Measurements from ENCODE around the gene ID4.
"Not testable (repeated sequence)": the region's sequence is repeated elsewhere in the genome, so short reads cannot be mapped to it uniquely, and the experiment has no call there.

Gene ID4

DNA sequence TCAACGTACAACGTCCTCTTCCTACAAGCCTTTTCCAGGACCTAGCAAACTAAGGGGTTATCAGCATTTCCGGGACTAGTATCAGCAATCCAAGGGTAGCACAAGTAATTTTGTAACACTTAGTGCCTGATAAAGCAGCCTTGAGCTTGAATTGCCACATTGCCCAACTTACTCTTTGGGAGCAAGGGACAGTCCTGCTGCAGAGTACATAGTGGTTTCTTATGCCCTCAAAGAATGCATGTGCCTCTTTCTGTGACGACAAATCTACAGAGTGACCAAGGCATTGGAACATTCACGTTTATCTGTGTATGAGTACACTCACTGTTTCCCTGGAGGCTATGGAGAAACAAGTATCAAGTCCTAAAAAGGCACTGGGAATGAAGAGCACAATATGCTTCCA, 3.2 kb upstream of the ID4 start:
- DNase-seq, result no peak
- no peak for ATAC-seq

DNA sequence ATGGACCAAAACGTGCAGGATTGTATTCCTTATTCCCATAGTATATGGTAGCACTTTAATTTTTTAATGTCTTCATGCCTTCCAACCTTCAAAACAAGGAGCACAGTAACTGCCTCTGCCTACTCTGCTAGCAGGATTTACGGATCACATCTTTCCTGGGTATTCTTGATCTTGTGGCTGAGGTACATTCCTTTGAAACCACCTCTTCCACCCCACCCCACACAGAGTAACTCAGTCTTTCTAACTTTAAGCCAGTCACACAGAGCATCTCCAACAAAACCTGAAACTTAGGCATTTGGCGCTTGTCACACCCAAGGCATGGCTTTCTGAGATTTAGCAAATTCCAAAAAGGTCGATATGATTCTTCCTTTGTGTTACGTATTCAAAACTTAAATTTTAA, 2.3 kb upstream of the ID4 start:
- no peak for ATAC-seq
- no peak for DNase-seq

DNA sequence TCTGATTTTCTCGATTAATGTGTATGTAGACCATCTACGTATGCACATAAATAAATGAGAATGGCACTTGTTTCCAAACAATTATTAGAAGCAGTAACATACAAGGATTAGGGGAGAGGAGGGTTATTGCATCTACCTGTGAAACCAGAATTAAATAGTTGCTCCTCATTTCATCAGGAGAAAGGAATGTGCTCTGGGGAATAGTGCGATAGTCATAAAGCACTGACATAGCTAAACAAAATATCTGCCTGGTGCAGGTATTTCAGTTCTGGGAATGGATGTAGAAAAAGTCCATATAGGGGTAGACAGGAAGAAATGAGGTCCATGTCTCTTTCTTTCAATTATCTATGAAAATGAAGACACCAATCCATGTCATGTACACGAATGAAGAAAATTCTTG, 1.6 kb upstream of the ID4 start:
- no peak for DNase-seq
- no peak for ATAC-seq

DNA sequence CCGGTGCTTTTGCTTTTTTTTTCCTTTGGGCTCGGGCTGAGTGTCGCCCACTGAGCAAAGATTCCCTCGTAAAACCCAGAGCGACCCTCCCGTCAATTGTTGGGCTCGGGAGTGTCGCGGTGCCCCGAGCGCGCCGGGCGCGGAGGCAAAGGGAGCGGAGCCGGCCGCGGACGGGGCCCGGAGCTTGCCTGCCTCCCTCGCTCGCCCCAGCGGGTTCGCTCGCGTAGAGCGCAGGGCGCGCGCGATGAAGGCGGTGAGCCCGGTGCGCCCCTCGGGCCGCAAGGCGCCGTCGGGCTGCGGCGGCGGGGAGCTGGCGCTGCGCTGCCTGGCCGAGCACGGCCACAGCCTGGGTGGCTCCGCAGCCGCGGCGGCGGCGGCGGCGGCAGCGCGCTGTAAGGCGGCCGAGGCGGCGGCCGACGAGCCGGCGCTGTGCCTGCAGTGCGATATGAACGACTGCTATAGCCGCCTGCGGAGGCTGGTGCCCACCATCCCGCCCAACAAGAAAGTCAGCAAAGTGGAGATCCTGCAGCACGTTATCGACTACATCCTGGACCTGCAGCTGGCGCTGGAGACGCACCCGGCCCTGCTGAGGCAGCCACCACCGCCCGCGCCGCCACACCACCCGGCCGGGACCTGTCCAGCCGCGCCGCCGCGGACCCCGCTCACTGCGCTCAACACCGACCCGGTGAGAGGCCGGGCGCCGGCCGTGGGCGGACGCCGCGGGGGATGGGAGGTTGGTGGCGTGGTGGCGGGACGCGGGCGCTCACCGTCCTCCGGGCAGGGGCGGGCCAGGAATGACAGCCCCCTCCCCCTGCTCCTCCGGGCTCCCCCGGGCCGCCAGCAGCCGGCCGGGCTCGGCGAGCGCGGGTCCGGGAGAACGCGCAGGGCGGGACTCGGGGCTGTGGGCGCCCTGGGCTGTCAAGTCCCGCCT, 606 bp downstream of the ID4 start:
- DNase-seq, result no peak
- no peak for ATAC-seq

DNA sequence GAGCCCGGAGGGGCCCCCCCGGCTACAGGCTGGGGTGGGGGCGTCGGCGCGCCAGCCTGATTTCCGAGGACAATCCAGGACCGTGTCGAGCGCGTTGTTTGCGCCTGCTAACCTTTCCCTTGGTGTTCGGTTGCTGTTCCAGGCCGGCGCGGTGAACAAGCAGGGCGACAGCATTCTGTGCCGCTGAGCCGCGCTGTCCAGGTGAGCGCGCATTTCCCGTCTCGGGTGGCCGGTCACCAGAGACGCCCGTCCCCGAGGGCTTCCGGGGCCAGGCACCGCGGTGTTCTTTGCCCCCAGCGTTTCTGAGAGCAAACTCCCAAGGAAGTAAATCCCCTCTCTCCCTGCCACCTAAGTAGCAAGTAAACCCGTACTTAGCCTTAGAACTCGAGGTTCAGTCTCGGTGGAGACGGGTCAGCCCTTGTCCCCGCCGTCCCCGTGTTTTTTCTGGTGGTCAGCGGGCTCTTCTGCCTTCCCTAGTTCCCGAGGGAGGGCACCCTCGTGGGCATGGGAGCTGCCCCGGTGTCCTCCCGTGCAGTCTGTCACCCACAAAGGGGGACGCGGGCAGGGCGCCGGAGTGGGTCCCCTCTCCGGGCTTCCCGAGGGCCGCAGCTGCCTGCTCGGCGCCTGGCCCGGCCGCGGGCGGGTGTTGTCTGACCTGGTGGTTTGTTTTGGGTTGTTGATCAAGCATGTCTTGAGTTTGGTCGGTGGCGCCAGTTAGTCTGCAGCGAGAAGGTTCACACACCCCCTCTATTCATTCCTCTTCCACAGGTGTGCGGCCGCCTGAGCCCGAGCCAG, 1.5 kb downstream of the ID4 start:
- DNase-seq (no peak), ATAC-seq (no peak)

DNA sequence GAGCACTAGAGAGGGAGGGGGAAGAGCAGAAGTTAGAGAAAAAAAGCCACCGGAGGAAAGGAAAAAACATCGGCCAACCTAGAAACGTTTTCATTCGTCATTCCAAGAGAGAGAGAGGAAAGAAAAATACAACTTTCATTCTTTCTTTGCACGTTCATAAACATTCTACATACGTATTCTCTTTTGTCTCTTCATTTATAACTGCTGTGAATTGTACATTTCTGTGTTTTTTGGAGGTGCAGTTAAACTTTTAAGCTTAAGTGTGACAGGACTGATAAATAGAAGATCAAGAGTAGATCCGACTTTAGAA, 2.0 kb downstream of the ID4 start:
- no peak for ATAC-seq

DNA sequence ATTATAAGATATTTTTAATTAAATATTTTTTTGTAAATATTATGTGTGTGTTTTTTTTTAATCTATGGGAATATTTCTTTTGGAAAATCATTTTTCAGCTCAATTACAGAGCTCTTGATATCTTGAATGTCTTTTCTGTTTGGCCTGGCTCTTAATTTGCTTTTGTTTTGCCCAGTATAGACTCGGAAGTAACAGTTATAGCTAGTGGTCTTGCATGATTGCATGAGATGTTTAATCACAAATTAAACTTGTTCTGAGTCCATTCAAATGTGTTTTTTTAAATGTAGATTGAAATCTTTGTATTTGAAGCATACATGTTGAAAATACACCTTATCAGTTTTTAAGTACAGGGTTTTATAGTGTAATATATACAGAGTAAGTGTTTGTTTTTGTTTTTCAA, 2.6 kb downstream of the ID4 start:
- DNase-seq (no peak), ATAC-seq (no peak)

More for the DNA sequence above, 2.0 kb downstream of the ID4 start:
- no peak for DNase-seq

DNA sequence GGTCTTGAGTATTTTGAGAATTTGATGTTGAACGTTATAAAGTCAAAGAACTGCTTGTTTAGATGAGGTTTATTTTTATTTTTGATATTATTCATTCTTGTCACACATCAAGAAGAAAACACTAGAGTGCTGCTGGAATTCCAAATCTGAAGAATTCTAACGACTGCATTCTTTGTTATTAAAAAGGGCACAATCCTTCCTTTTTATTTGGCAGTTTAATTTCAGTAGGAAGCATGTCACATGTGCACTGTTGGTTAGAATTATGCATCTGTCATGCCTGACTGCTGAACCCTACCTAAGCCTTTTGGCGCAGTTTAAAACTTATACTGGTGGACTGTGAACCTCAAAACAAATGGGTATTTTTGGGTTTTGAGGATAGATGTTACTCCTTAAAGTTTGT, 4.0 kb downstream of the ID4 start:
- DNase-seq, result no peak
- ATAC-seq, result no peak

DNA sequence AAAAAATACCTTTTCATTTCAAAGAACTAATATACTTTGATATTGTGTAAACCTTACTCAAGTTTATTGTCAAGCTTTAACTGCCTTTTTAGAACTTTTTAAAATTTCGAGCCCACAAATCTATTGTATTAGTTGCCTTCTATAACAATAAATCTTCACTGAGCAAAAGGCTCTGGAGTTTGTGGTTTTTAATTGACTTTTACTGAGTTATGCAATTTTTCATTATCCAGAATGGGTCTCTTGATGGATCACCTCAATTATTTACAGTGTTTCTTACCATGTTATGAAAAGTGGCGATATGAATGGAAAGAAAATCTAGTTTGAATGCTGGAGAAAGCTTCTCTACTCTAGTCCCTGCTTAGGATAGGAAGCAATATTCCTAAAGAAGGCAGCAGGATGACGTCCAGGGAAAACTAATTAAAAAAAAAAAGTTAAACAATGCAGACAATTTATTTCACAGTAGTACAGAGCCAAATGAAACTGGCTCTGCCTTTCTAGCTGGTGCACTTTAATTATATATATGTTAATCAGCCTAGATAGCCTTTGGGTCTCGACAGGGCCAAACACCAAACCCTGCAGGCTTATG, 5.0 kb downstream of the ID4 start:
- DNase-seq (no peak), ATAC-seq (no peak)

DNA sequence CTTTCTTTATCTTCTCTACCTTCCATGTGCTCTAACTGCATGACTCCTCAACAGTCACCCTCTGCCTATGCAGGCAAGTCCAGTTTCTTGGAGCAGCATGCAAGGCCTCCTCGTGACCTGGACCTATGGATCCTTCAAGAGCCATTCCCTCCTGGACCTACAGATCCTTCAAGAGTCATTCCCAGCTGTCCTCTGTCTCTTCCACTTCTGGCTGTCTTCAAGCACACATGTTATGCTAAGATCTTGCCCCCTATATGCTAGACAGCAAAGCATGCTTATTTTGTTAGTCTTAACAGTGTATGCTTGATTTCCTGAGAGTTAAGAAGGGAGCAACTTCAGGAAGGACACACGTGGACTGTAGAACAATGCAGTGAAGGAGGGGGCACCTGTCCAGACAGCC, 7.5 kb downstream of the ID4 start:
- ATAC-seq (no peak), DNase-seq (no peak)

DNA sequence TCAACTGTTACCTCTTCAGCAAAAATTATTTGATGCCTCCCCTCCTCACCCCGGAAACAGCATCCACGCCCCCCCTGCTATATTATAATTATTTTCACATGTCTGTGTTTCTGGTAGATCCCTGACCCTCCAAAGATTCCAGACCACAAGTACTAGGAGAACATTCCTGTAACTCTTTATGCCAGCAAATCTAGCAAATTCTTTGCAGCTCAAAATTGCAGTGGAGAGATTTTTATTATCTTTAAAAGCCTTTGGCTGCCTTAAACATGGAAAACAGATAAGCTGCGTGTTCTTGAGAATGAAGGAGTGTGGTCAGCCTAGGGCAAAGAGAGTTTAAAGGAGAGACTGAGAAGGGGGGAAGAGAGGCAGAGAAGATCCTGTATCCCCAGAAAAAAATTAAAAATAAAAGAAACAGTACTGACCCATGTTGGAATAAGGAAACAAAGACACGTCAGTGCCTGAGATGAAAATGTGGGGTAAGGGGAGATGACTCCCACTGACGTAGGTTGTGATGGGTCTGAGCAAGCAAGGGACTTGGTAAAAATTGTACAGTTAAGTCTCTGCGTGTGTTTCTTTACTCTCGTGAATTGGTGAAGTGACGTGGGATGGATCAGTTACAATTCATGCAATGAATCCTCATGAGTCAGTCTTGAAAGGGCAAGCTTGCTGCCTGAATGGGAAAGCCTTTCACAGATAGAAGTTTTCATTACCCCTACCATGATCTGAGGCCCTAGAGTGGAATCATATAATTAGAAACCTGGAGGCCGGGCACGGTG, 8.3 kb downstream of the ID4 start:
- no peak for ATAC-seq
- no peak for DNase-seq

DNA sequence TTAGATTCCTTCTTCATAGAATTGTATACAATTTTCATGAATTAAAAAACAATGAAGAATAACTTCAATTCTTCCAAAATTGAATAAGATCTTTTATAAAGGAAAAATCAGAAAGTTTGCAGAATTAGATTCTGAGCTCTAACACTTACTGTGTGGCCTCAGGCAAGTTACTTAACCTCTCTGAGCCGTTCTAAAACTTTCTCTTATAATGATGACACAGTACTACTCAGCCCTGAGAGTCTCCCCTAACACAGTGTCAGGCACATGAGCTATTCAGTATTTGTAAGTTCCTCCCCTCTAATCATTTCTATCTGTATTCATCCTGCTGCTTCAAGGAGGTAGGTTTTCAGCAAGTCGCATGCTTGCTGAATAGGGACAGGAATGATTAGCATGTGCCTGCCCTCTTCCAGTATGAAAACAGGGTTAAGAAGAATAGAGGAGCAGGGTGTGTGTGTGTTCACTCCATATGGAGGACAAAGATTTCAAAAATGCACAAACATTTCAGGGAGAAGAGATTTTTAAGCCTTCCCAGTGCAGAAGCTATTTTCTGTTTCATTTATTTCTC, 11.4 kb downstream of the ID4 start:
- DNase-seq (no peak), ATAC-seq (no peak)

DNA sequence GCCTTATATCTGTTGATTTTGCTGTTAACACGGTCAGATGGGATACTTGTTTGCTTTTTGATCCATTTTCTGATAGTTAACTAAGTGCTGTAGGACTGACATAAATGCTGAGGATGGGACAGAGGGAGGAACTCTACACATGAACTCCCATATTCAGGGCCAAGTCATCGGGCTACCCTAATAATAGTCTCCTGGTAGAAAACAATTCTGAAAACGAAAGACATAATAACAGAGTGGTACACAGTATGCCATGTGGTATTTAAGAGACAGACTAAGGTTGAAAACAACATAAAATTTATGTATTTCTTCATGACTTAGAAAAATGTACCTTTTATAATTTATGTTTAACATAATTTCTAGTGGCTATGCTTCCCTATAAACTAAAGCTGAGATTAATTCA, 12.0 kb downstream of the ID4 start:
- ATAC-seq, result no peak

DNA sequence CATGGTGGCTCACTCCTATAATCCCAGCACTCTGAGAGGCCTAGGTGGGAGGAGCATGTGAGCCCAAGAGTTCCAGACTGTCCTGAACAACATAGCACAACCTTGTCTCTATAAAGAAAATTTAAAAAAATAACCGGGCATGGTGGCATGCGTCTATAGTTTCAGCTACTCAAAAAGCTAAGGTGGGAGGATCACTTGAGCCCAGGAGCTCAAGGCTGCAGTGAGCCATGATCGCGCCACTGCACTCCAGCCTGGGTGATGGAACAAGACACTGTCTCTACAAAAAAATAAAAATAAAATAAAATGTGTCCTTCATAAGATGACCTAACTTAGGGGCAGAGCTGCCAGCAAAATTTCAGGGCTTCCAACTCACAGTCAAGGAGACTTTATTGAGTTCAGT, 12.6 kb downstream of the ID4 start:
- ATAC-seq (no peak), DNase-seq (no peak)

More for the DNA sequence above, 12.0 kb downstream of the ID4 start:
- DNase-seq, result no peak

DNA sequence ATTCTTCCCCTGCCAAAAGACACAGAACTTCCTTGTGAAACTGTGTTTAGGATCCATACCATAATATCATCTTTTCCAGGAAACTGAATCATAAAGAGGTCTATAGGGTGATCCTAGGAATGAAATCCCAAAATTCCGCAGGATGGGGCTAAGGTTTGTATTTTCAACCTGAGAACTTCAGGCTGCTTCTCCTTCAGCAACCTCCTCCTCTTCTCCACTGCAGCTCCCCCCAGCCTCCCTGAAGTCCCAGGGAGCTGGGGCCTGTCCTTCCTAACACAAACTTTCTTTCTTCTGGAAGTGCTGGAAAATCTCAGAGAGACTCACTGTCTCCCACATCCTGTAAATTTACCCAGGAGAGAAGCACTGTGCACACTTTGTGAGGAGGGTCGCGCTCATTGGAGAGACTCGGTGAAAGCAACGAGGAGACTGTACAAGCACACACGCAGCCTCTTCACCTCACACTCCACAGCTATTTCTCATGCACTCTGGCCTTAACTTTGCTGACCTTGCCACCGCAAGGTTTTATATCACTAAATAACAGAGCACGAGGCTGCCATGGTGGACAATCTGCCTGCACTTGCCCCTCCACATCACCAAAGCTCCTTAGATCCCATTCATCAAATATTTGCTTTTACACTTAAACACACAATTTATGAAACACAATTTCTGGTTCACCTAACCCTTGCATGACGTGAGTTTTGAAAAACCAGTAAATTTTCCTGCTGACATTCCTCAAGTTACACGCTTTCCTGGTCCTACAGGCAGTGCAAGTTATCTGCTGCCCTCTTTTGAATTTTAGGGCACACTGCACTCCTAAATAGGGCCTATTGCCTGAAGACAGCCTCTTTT, 14.3 kb downstream of the ID4 start:
- ATAC-seq (no peak), DNase-seq (no peak)

DNA sequence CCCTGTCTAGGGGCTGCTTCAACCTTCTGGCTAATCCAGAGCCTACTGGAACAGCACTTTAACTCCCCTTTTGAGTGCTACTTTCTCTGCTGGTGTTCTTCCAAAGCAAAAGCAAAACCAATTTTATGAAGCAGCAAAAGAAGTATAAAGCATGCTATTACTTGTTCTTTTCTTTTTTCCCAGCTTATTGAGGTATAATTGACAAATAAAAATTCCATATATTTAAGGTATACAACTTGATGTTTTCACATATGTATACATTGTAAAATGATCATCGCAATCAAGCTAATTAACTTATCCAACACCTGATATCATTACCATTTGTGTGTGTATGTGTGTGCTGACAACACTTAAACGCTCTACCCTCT, 14.9 kb downstream of the ID4 start:
- ATAC-seq (no peak), DNase-seq (no peak)

DNA sequence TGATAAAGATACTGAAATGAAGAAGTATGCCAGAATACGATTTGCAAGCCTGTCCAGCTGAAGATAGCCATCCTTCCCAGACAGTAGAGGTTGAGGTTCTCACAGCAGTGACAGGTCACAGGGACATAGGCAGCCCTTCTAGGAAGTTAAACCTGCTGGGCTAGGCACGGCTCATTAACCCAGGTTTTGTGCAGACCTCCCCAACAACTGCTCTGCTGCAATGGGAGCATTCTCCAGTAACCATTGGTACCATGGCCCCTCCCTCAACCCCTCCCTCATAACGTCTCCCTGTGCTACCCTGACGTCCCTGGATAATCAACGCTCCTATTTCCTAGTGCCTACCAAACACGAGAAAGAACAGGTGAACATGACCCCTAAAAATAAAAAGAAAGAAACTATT, 15.8 kb downstream of the ID4 start:
- DNase-seq, result no peak
- no peak for ATAC-seq

DNA sequence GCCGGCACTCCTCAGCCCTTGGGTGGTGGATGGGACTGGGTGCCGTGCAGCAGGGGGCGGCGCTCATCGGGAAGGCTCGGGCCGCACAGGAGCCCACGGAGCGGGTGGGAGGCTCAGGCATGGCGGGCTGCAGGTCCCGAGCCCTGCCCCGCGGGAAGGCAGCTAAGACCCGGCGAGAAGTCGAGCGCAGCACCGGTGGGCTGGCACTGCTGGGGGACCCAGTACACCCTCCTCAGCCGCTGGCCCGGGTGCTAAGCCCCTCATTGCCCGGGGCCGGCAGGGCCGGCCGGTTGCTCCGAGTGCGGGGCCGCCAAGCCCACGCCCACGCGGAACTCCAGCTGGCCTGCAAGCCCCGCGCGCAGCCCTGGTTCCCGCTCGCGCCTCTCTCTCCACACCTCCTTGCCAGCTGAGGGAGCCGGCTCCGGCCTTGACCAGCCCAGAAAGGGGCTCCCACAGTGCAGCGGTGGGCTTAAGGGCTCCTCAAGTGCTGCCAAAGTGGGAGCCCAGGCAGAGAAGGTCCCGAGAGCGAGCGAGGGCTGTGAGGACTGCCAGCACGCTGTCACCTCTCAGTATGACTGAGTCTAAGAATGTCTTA, 17.3 kb downstream of the ID4 start:
- ATAC-seq, DNase-seq: not testable (repeated sequence)

DNA sequence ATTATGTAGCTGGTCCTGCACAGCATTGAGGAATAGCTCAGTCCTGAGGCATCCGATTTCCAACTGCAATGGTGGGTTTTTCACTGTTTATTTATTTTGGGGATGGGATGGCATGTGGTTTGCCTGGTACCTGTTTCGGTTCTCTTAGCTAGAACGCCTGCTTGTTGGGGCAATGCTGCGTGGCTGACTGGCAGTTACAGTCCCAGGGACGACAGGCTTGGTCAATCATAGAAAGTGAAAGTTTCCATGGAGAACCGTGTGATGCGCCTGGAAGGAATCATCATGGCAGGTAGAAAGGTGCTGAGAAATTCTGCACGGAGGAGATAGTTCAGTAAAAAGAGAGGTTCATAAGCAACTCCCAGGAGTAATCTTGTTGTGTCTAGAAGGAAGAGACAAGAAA, 18.4 kb downstream of the ID4 start:
- ATAC-seq (no peak), DNase-seq (no peak)

DNA sequence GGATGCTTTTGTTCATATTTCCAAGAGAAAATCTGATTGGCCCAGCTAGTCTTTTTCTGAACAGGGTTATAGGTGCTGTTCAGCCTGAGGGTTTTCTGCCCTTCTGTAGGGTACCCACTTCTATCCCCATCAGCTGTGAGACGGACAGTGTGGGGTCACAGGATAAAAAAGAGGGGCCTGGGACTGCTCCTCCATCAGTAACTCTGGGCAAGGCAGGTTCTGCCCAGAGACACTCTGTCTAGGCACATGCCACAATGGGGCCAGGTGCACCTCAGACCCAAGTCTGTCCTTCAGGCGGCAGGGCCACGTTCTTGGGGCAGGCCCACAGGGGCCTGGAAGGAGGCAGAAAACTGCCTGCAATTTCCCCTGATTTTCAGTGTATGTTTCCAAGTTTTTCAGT, 20.0 kb downstream of the ID4 start:
- DNase-seq (no peak), ATAC-seq (no peak)

DNA sequence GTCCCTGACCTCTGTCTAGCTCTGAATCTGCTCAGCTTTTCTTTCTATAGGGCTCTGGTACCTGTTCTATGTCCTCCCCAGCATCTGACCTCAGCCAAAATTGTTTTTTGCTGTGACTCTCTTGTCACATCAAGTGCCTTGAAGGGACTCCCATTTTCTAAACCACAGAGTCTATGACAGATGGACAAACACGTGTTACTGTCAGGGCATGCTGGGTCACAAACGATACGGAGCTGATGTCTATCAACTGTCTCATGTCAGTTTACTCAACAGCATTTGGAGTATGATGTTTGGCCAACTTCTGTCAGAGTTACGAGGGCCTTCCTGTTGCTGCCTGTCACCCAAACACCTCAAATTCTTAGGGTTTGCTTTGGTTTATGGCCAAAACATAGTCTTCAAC, 20.5 kb downstream of the ID4 start:
- no peak for DNase-seq
- no peak for ATAC-seq
